IMR-90 (cell line): ENCODE measurements around the gene CBX3. TPM values are rescaled to one million over a fixed set of nuclear protein-coding genes. Genes with fewer than 3 reads are reported as not detected.
A peak's percentile ranks its signal among the peaks of the same experiment; 100 is the strongest.

Experiments
- ATAC-seq: fragments of 200-7000 bp; cut with Tn5 transposase; 2 replicates; pipeline ENCODE4 v1.9.1; 2020; ENCODE audit warnings: low read depth, mild to moderate bottlenecking, moderate library complexity
- BruUV-seq: library from RNA; stranded (reverse); fragments of 400-500 nt; replicated peaks from 2 replicates; lab custom pipeline; 2021; lab: Mats Ljungman, UMichigan
- CTCF ChIA-PET: fragments of 300-600 bp; formaldehyde crosslinking; extraction: SDS; loops from one replicate; lab custom pipeline; 2021; ENCODE audit warnings: antibody characterized with exemption; lab: Yijun Ruan, JAX
- POLR2A ChIA-PET: fragments of 300-600 bp; sonication (Branson Sonifier 250); formaldehyde crosslinking; loops from one replicate; lab custom pipeline; 2022; ENCODE audit warnings: antibody characterized with exemption; ENCODE audit not compliant: unreplicated experiment; lab: Charles Lee
- DNase-seq: peaks from one replicate; pipeline ENCODE4 v3.0.0; 2013
- H2AFZ ChIP-seq: replicated peaks from 2 replicates; pipeline ENCODE3; 2013; ENCODE audit warnings: low read length, mild to moderate bottlenecking; ENCODE audit not compliant: poor library complexity
- H2AK5ac ChIP-seq: 2 replicates; pipeline ENCODE4 v1.6.1; 2013; ENCODE audit warnings: low read depth, low read length, inconsistent platforms
- H2AK9ac ChIP-seq: replicated peaks from 2 replicates; pipeline ENCODE3; 2013; ENCODE audit warnings: mild to moderate bottlenecking, low read depth, low read length, moderate library complexity; ENCODE audit not compliant: poor library complexity
- H2BK120ac ChIP-seq: 2 replicates; pipeline ENCODE4 v1.6.1; 2013; ENCODE audit warnings: low read depth, low read length, inconsistent platforms
- H2BK15ac ChIP-seq: 3 replicates; pipeline ENCODE4 v1.6.1; 2013; ENCODE audit warnings: low read depth, low read length, inconsistent platforms
- H2BK20ac ChIP-seq: 2 replicates; pipeline ENCODE4 v1.6.1; 2013; ENCODE audit warnings: low read depth, mild to moderate bottlenecking, inconsistent platforms, low read length, moderate library complexity
- H2BK5ac ChIP-seq: 2 replicates; pipeline ENCODE4 v1.6.1; 2013; ENCODE audit warnings: mild to moderate bottlenecking, low read depth, low read length, inconsistent platforms; ENCODE audit not compliant: poor library complexity, severe bottlenecking
- H3K14ac ChIP-seq: replicated peaks from 2 replicates; pipeline ENCODE4 v1.6.1; 2013; ENCODE audit warnings: low read depth, low read length, inconsistent platforms
- H3K18ac ChIP-seq: 2 replicates; pipeline ENCODE4 v1.6.1; 2013; ENCODE audit warnings: low read depth, low read length, control low read depth
- H3K23ac ChIP-seq: 2 replicates; pipeline ENCODE4 v1.6.1; 2013; ENCODE audit warnings: low read depth, low read length, inconsistent platforms
- H3K27ac ChIP-seq: 2 replicates; pipeline ENCODE4 v1.5.1; 2013; ENCODE audit warnings: mild to moderate bottlenecking, control low read depth, low read length; ENCODE audit not compliant: insufficient read depth
- H3K27me3 ChIP-seq: 2 replicates; pipeline ENCODE4 v1.6.1; 2013; ENCODE audit warnings: low read length; ENCODE audit not compliant: control insufficient read depth, insufficient read depth
- H3K36me3 ChIP-seq: 2 replicates; pipeline ENCODE4 v1.6.1; 2013; ENCODE audit warnings: low read length, mixed read lengths; ENCODE audit not compliant: control insufficient read depth, insufficient read depth
- H3K4ac ChIP-seq: 2 replicates; pipeline ENCODE4 v1.6.1; 2013; ENCODE audit warnings: low read depth, low read length, inconsistent platforms
- H3K4me1 ChIP-seq: 2 replicates; pipeline ENCODE4 v1.6.1; 2013; ENCODE audit warnings: low read length, mixed read lengths; ENCODE audit not compliant: control insufficient read depth, insufficient read depth
- H3K4me2 ChIP-seq: 2 replicates; pipeline ENCODE4 v1.6.1; 2013; ENCODE audit warnings: low read depth, mild to moderate bottlenecking, control low read depth, low read length, moderate library complexity
- H3K4me3 ChIP-seq: 2 replicates; pipeline ENCODE4 v1.5.1; 2013; ENCODE audit warnings: low read depth, mild to moderate bottlenecking, control low read depth, low read length, moderate library complexity; ENCODE audit not compliant: insufficient read depth
- H3K56ac ChIP-seq: 2 replicates; pipeline ENCODE4 v1.6.1; 2013; ENCODE audit warnings: low read length, inconsistent platforms; ENCODE audit not compliant: insufficient read depth; ENCODE audit errors: extremely low read depth
- H3K79me1 ChIP-seq, 2 experiments: 2 replicates each; pipeline ENCODE4 v1.6.1; 2013; ENCODE audit warnings: low read length in 2 of 2, inconsistent platforms in 1 of 2, low read depth in 1 of 2
- H3K9ac ChIP-seq: 2 replicates; pipeline ENCODE4 v1.6.1; 2013; ENCODE audit warnings: low read depth, low read length, control low read depth
- H3K9me1 ChIP-seq: 2 replicates; pipeline ENCODE4 v1.6.1; 2013; ENCODE audit warnings: low read length, inconsistent platforms; ENCODE audit not compliant: insufficient read depth
- H3K9me3 ChIP-seq: 2 replicates; pipeline ENCODE4 v1.6.1; 2013; ENCODE audit warnings: low read length; ENCODE audit not compliant: control insufficient read depth, insufficient read depth
- H4K20me1 ChIP-seq: 2 replicates; pipeline ENCODE4 v1.6.1; 2013; ENCODE audit warnings: low read length, inconsistent platforms; ENCODE audit not compliant: insufficient read depth
- H4K5ac ChIP-seq: 2 replicates; pipeline ENCODE4 v1.6.1; 2013; ENCODE audit warnings: mild to moderate bottlenecking, low read depth, low read length, control low read depth
- H4K8ac ChIP-seq, 2 experiments: 2 replicates each; pipeline ENCODE4 v1.6.1; 2013; ENCODE audit warnings: low read depth in 2 of 2, low read length in 2 of 2, control low read depth in 1 of 2, inconsistent platforms in 1 of 2
- H4K91ac ChIP-seq: 2 replicates; pipeline ENCODE4 v1.6.1; 2013; ENCODE audit warnings: low read depth, low read length, inconsistent platforms; ENCODE audit not compliant: insufficient read depth
- BHLHE40 ChIP-seq: fragments of 150-350 bp; IDR thresholded peaks from 2 replicates; pipeline ENCODE4 v1.6.1; 2016; ENCODE audit warnings: mild to moderate bottlenecking, low read depth, low read length
- CHD1 ChIP-seq: IDR thresholded peaks from 2 replicates; pipeline ENCODE4 v1.6.1; 2012; ENCODE audit warnings: low read depth, low read length, improper control_type of control experiment
- CTCF ChIP-seq: conservative IDR thresholded peaks from 2 replicates; pipeline ENCODE4 v1.5.1; 2012; ENCODE audit warnings: mild to moderate bottlenecking, low read depth, low read length, improper control_type of control experiment
- MAFK ChIP-seq: IDR thresholded peaks from 2 replicates; pipeline ENCODE4 v1.6.1; 2012; ENCODE audit warnings: low read depth, low read length, improper control_type of control experiment
- MAZ ChIP-seq: IDR thresholded peaks from 2 replicates; pipeline ENCODE4 v1.6.1; 2012; ENCODE audit warnings: low read depth, mild to moderate bottlenecking, low read length, improper control_type of control experiment, moderate library complexity, borderline replicate concordance
- MXI1 ChIP-seq: IDR thresholded peaks from 2 replicates; pipeline ENCODE4 v1.6.1; 2012; ENCODE audit warnings: low read depth, mild to moderate bottlenecking, low read length, moderate library complexity, borderline replicate concordance
- RAD21 ChIP-seq: IDR thresholded peaks from 2 replicates; pipeline ENCODE4 v1.6.1; 2012; ENCODE audit warnings: low read length, improper control_type of control experiment
- RCOR1 ChIP-seq: IDR thresholded peaks from 2 replicates; pipeline ENCODE4 v1.6.1; 2012; ENCODE audit warnings: mild to moderate bottlenecking, low read length, improper control_type of control experiment; ENCODE audit not compliant: insufficient replicate concordance
- SMC3 ChIP-seq: fragments of 150-350 bp; IDR thresholded peaks from 2 replicates; pipeline ENCODE4 v1.6.1; 2016; ENCODE audit warnings: low read depth, mild to moderate bottlenecking, antibody characterized with exemption, low read length, moderate library complexity
- WGBS, 2 experiments: methylation state at CpG; one replicate each; pipeline versions ENCODE4 v1.1.5 to v1.1.7; 2013; ENCODE audit warnings: missing lambda C conversion rate in 2 of 2; ENCODE audit not compliant: insufficient read length in 1 of 2; ENCODE audit errors: extremely low coverage in 2 of 2; 5-methylcytosine and 5-hydroxymethylcytosine counted together
- dilution Hi-C: fragments of 300-500 bp; cut with HindIII; formaldehyde crosslinking; loops from one replicate; pipeline ENCODE4 v1.14.3; 2018; ENCODE audit warnings: low sequenced_read_pairs; ENCODE audit not compliant: unreplicated experiment
- in situ Hi-C: fragments of 300-500 bp; cut with MboI; formaldehyde crosslinking; loops from 3 replicates; pipeline ENCODE4 v1.14.3; 2019; ENCODE audit warnings: low sequenced_read_pairs, inconsistent platforms, mixed read lengths
- intact Hi-C: fragments of 100-400 bp; cut with micrococcal nuclease; formaldehyde crosslinking; loops from 2 replicates; pipeline ENCODE4 v1.10.0; 2022
- polyA plus RNA-seq, 3 experiments: library from polyadenylated mRNA; depleted of rRNA; stranded (reverse); fragments of >200 nt; gene quantifications; 2 replicates each; pipeline ENCODE4 v1.2.3, GENCODE V29; 2012; ENCODE audit warnings: low replicate concordance in 1 of 3
- total RNA-seq: library from RNA; depleted of rRNA; stranded (reverse); fragments of >200 nt; gene quantifications from 2 replicates; pipeline ENCODE4 v1.2.3, GENCODE V29; 2012

CBX3 gene
- total and polyA plus RNA-seq, 2 of the 4 experiments (the other 2 are of a cell fraction), result 38.2 to 76.5 TPM

- H3K36me3 ChIP-seq, result no peaks in the 10 kb centered on the region
- no peak overlapping the region for H3K9ac ChIP-seq
- H3K4me3 ChIP-seq, result no peak overlapping the region
- CTCF ChIA-PET, result no interaction called here
- no peaks in the 10 kb centered on the region for H4K20me1 ChIP-seq
- ATAC-seq (peak; percentile 29; the same call in 1 of the 2 replicates), DNase-seq (peak; percentile 41)
- no peak overlapping the region for H2AK9ac ChIP-seq
- no peak overlapping the region for H3K23ac ChIP-seq
- no peak overlapping the region for H3K18ac ChIP-seq
- intact Hi-C loops (no loop called here), in situ Hi-C loops (no loop called here), dilution Hi-C loops (no loop called here)
- POLR2A ChIA-PET, result no interaction called here
- H3K9me3 ChIP-seq, result no peaks in the 10 kb centered on the region
- no peak overlapping the region for H2AK5ac ChIP-seq
- no peak overlapping the region for H2BK20ac ChIP-seq
- peaks cover 8% of the 10 kb centered on the region for H3K9me1 ChIP-seq
- H3K14ac ChIP-seq, result no peak overlapping the region
- TF ChIP-seq MAFK (no peak), RCOR1 (no peak), RAD21 (no peak), SMC3 (no peak), MAZ (no peak), MXI1 (no peak), BHLHE40 (no peak), CHD1 (no peak), CTCF (no peak)
- no peak overlapping the region for H3K4ac ChIP-seq
- no peak overlapping the region for H2AFZ ChIP-seq
- BruUV-seq, result no TSS peak
- peaks cover 3 to 14% of the 10 kb centered on the region in 2 experiments; a peak in 2 of 4 replicates for H3K79me1 ChIP-seq
- H3K4me2 ChIP-seq, result no peak overlapping the region
- H3K27me3 ChIP-seq, result no peaks in the 10 kb centered on the region
- H4K5ac ChIP-seq, result no peak overlapping the region
- WGBS, 2 experiments, result 80% methylated on average over 1 of the region's 1 CpG; no CpG with 5 or more reads in 1 of the 2 experiments
- no peak overlapping the region for H3K27ac ChIP-seq
- H4K8ac ChIP-seq, result no peak overlapping the region
- no peak overlapping the region for H3K56ac ChIP-seq
- H3K4me1 ChIP-seq, result peaks cover 3% of the 10 kb centered on the region; the same call in 1 of the 2 replicates
- H4K91ac ChIP-seq, result no peak overlapping the region
- no peak overlapping the region for H2BK5ac ChIP-seq
- no peak overlapping the region for H2BK120ac ChIP-seq
- no peak overlapping the region for H2BK15ac ChIP-seq
Observed at GRCh38 chr7:26170663-26171062, 30.9 kb upstream of the CBX3 start.
